Measurements from ENCODE around the gene BCL7A.

The BCL7A gene

DNA sequence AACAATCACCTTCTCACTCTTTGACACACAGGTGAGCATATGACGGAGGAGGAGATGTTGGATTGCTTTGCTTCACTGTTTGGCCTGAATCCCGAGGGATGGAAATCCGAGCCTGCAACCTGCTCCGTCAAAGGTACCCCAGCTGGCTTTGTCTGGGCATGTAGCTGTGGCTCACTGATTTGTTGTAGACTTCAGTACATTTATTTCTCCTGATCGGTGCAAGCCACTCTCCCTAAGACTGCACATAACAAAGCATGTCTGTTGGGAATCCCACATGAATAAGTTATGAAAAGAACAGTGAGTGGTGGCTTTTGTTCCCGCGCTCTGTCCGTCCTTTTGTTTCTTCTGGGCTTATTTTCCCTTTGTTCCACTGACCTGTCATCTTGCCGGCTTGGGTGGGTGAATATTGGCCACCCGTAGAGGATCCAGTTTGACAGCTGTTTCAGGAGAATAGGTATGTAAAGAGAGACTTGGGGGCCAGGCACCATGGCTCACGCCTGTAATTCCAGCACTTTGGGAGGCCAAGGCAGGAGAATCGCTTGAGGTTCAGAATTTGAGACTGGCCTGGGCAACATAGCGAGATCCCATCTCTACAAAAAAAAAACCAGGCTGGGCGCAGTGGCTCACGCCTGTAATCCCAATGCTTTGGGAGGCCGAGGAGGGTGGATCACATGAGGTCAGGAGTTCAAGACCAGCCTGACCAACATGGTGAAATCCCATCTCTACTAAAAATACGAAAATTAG lies 20.0 kb upstream of the BCL7A start:
- peak; percentile 96 for DNase-seq (ENCODE audit: low spot score)

DNA sequence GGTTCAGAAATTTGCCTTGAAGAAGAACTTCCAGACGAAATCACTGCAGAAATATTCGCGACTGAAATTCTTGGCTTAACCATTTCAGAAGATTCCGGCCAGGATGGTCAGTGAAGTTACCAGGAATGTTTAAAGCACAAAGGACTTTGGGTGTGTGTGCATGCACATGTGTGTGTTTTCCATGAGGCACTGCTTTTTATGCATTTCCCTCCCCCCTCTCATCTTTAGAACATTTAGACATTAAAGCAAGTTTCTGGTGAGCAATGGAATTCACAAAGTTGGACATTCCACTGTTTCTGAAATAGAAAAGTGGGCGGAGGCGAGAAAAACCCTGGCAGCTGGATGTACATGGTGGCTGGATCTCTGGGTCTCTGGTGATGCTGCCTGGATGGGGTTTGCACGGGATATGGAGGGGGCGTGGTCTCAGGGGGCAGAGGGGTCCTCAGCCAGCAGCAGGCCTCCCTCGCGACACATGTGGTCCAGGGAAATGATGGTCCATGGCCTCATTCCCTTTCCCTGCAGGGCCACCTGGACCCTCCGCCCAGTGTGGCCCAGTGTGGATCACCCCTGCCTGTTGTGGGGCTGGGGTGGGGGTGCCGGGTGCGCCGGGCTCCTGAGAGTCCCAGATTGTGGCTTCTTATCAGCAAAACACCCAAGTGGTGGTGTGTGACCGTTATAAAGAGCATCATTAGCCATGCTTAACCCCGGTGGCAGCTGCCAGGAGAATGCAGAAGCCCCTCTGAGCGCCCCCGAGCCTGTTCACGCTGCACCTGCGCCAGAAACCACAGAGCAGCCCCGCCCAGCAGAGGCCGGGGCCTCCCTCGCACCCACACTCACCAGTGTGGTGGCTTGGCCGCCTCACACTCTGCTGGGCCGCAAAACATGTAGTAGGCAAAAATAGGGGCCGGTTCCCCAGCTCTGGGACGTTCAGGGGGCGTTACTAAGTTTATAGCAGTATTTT lies 17.8 kb upstream of the BCL7A start:
- DNase-seq (ENCODE audit: low spot score): no peak

DNA sequence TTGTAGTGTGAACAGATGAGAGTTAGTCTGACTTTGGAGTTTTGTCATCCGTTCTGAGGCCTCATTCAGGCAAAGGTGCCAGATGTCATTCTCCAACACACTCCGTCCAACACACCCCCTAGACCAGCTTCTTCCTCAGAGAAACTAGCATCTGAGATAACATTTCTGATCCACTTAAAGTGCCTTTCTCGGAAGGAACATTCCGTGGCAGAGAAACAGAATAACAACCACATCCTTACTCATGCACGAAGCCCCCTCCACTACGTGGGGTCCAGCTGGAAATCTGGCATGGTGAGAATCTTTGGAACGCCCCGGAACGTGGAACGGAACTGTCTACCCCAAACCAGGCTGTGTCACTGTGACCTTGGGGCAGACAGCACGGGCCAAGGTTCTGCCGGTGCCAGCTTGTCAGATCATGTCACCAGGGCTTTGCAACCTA lies 17.0 kb upstream of the BCL7A start:
- no peak for DNase-seq (ENCODE audit: low spot score)

DNA sequence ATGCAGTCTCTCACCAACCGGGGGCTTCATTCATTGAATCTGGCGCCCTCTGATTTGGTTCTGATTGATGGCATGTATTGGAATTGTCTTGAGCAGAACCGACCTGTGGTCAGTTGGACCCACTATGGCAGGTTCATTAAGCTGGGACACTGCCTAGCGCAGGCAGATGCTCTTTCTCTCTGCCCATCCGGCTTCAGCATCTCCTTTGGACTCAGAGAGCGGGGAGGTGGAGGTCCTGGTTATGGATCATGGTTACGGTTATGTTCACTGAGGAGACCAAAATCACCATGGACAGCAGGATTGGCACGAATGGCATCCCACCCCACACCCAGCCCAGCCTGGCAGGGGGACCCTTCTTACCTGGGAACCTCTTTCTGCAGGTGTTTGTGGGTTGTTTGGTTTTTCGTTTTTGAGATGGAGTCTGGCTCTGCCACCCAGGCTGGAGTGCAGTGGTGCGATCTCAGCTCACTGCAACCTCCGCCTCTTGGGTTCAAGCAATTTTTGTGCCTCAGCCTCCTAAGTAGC lies 16.4 kb upstream of the BCL7A start:
- DNase-seq (ENCODE audit: low spot score): no peak

DNA sequence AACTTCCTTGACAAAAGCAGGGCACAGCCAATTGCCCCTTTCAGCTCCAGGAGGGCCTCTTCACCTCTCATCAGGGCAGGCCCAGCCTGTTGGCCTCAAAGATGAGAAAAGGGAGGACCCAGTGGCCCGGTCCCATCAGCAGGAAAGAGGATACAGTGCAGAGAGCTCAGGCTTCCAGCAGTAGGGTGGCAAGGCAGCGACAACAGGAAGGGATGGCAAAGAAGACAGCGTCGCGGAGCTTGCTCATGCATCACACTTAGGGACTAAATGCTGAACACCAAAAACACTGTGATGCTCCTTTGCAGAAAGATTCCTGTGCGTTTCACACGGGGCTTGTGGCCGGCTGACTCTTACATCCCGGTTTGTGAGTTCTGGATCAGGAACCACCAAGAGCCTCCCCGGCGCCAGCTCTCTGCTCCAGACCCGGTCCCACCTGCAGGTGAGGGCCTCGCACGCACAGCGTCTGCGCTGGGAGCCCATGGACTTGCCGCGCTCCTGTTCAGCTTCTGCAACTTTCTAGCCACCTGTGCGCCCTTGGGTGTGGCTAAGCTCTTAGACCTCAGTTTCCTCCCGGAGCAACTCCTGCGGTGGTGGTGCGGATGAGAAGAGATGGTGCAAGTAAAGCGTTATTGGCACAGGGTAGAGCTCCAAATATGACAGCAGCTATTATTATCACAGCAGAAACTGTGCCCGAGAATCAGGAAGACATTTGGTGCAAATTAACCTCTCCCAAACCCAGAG lies 15.3 kb upstream of the BCL7A start:
- no peak for DNase-seq (ENCODE audit: low spot score)

DNA sequence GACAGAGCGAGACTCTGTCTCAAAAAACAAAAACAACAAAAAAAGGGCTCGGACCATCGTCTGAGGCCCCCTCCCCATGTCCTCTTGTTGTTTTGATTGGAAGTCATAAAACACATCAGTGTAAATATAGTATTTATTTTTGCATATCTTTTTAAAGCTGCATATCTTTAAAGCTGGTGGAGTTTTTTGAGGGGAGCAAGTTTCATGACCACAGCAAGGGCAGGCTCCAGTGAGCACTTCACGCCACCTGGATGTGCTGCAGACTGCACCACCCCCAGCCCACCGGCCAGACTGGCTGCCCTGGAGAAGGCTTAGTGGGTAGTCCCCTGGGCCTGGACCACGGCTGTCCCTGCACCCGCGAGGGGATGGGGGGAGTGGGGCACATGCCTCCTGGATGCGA lies 11.9 kb upstream of the BCL7A start:
- DNase-seq (ENCODE audit: low spot score): no peak

DNA sequence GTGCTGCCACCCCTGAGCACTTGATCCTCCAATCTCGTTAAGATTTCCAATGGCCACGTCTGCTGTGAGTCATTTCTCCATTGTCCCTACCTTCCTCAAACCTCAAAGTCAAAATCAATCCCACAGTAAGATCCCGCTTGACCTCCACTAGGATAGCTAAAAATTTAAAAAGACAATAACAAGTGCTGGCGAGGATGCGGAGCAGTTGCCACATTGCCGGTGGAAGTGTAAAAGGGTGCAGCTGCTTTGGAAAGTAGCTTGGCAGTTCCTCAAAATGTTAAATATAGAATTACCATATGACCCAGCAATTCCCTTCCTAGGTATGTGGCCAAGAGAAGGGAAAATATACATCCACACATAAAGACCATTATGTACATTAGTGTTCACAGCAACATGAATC lies 9.5 kb upstream of the BCL7A start:
- DNase-seq (ENCODE audit: low spot score): no peak

DNA sequence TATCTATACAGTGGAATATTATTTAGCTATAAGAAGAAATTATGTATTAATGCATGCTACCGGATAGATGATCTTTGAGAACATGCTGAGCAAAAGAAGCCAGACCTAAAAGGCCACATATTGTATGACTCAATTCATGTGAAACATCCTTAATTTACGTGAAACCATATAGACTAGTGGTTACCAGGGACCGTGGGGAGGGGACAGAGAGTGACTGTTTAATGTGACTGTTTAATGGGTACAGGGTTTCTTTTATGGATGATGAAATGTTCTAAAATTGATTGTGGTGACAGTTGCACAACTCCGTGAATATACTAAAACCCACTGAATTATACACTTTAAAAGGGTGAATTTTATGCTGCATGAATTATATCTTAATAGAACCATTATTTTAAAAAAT lies 8.5 kb upstream of the BCL7A start:
- no peak for DNase-seq (ENCODE audit: low spot score)

DNA sequence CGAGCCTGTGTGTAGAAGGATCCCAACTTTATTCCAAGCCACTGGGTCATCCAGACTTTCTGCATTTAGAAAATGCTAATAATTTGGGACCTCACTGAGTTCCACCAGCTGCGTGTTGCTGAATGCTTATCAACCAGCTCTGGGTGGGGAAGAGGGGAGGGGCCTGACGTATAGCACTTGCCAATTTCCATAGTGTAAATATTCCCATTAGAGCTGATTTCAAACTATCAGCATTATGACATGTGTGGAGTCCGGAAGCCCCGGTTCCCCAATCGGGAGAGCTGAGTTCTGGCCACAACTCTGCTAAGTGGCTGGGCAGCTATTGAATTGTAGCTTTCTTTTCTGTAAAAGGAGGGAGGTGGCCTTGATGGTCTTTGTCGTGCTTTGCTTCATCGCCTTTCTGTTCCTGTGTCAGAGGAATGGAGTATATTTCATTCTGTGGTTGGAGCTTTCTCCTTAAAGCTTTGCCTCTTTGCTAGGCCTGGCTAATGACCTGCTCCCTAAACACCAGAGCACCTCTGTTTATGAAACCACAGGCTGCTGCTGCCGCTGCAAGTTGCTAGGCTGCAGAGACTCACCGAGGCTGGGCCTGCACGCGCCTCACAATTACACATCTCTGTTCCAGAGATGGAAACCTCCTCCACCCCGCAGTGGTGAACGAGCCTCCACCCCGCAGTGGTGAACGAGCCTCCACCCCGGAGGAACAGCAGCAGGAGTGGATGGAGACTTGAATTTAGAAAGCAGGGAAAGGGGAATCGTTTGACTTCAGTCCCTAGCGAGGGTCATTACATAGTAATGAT lies 7.7 kb upstream of the BCL7A start:
- no peak for DNase-seq (ENCODE audit: low spot score)

DNA sequence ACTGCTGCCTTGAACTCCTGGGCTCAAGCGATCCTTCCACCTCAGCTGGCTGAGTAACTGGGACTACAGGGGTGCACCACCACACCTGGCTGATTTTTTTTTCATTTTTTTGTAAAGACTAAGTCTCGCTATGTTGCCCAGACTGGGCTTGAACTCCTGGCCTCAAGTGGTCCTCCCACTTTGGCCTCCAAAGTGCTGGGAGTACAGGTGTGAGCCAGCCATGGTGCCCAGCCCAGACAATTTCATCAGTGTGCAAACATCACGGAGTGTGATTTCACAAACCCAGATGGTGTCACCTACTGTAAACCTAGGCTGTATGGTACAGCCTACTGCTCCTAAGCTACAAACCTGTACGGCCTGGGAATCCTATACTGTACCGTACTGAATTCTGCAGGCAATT lies 6.9 kb upstream of the BCL7A start:
- DNase-seq (ENCODE audit: low spot score): no peak

DNA sequence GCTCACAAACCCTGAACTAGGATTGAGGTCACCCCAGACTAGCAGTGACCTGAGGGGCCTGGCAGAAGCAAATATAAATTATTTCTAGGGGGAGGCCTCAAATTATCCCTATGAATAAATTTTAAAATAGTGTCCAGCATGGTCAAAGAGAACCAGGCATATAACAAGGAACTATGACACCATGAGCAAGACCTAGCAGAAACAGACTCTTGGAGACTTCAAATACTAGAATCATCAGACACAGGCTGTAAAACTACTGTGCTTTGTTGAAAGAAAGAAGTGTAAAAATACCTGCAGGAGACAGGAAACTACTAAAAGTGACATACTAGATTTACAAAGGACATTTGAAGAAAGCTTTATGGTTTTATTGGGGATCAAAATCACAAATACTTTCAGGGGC lies 3.2 kb upstream of the BCL7A start:
- no peak for DNase-seq (ENCODE audit: low spot score)

DNA sequence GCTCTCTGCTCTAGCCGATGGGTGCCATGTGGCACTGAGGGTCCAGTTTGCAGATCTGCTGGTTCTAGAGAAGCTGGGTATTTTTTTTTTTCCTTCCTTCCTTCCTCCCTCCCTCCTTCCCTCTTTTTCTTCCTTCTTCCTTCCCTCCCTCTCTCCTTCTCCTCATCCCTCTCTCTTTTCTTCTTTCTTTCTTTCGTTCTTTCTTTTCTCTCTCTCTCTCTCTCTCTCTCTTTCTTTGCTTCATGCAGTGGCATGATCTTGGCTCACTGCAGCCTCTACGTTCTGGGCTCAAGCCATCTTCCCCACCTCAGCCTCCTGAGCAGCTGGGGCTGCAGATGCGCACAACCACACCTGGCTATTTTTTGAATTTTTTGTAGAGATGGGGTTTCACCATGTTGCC lies 2.7 kb upstream of the BCL7A start:
- no peak for DNase-seq (ENCODE audit: low spot score)

DNA sequence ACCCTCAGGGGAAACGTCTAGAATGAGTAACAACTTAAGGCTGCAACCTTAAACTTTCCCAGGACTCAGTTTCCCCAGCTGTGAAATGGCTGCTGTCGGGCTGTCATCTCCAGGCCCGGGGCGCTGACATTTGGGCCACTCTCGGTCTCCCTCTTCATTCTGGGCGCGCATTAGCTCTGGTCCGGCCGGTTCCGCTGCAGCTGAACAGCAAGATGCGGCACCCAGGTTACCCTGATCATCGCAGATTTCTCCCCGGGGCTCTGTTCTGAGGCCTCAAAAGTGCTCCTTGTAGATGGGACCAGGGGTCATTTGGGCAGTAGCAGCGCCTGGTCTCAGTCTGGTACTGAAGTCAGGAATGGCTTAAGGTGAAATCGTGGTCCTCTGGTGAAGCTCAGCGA lies 890 bp upstream of the BCL7A start:
- no peak for DNase-seq (ENCODE audit: low spot score)

DNA sequence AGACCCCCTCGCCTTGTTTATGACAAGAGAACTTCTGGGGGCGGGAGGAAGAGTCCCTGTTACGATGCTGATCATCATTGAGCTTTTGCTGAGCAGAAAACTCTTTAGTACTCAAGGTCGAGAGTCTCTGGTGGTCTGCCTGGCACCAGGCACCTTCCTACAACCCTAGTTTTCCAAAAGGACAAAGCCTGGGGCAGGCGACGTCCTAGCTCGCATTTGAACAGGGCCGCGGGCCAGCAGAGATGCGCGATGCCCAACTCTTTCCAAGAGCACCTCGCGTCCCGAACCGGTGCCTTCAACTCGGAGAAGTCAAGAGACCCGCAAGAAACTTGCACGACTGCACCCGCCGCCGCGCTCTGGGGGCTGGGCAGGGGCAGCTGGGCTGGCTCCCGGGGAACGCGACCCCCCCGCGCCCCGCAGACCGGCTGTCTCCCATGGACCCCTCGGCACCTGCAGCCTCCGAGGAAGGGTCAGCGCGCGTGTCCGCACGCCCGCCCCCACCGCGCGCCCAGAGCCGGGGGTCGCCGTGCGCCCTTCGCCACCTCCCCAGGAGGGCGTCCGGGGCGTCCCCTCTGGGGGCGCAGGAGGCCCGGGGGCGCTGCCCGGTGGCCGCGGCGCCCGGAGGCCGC lies 377 bp upstream of the BCL7A start:
- peak; percentile 3 for DNase-seq (ENCODE audit: low spot score)

DNA sequence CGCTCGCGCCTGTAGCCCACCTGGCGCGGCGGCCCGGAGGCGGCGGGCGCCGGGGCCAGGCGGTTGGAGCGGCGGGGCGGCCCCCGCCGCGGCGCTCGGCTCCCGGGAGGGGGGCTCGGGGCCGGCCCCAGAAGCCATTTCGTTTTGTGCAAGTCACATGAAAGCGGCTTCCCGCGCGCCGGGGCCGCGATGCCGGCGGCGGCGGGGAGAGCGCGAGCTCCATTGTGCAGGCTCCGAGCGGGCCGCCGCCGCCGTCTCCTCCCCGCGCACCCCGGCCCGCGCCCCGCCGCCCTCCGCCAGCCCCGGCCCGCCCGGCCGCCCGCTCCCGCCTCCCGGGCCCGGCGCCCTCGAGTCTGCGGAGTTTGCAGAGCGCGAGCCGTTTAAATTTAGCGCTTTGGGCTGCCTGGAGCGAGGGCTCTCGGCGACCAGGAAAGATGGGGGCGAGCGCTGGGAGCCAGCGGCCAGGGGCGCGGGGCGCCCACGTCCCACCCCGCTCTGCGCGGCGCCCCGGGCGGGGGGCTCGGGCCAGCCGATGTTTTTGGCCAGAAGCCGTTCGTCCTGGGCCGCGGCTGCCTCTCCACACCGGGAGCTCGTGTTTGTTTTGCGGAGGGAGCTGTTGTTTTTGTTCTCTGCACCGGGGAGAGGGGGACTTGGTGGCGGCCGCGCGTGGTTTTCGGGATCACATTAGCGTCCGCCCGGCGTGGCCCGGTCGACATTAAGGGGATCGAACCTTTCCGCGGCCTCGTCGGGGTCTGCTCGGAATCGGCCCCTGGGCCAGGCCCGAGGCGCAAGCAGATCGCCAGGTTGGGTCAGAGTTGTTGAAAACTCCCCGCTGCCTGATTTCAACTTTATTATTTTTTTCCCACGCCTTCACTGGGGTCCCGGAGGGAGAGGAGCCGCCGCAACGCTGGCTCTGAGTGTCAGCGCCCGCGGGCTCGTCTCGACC lies 982 bp downstream of the BCL7A start:
- peak; percentile 4 for DNase-seq (ENCODE audit: low spot score)

DNA sequence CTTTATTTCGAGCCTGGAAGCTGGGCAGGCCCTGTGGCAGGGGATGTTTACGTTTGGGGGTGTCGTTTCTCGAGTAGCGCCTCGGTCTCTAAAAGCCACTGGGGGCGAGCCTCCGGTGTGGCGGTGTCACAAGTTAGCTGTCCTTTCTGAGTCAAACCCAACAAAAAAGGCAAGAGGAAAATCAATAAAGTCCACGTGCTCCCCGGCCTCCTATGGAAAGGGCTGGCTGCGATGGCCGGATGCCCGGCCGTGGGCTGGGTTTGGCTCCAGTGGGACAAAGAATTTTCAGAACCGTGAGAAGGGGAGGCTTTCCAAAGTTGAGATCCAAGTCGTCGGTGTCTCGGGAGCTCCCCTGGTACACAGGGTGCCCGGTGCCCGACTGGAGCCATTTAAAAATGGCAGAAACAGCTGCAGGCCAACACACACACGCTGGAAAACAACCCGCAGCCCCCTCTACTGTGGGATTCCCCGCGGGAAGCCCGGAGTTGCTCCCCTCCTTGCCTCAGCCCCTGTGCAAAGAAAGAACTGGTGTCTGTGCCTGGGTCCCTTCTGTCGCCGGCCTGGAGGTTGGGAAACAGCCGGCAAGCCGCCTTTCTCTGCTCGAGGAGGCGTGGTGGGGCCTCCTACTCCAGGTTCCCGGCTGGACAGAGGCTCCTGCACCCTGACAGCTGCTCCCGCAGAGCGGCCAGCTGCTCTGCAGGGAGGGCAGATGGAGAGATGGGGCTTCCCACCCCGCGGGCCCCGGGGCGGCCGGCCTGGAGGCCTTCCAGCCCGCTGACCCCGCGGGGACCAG lies 1.9 kb downstream of the BCL7A start:
- DNase-seq (ENCODE audit: low spot score): peak; percentile 78

DNA sequence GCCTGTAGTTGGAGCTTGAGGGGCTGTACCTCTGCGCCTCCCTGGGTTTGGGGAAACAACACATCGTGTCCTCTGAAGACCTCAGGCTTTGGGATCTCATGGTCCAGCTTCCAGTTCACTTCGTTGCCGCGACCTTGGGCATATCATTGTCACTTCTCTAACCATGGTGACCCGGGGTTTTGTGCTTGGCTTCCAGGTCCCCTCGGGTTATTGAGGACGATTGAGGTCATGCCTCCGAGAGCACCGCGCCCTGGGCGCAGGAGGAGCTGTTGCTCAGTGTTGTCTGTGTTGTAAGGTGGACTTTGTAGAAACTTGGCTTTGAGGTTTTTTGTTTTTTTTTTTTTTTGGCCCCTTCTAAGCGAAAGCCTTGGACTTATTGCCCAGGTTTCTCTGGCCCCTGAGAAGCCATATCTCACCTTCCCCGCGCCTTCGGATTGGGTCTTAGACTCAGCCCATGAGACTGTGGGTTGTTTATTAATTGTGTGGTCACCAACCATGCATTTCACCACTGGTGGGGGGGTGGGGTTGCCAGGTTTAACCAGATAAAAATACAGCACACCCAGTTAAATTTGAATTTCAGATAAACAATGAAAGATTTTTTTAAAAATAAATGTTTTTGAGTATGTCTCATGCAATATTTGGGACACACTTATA lies 2.6 kb downstream of the BCL7A start:
- peak; percentile 5 for DNase-seq (ENCODE audit: low spot score)

DNA sequence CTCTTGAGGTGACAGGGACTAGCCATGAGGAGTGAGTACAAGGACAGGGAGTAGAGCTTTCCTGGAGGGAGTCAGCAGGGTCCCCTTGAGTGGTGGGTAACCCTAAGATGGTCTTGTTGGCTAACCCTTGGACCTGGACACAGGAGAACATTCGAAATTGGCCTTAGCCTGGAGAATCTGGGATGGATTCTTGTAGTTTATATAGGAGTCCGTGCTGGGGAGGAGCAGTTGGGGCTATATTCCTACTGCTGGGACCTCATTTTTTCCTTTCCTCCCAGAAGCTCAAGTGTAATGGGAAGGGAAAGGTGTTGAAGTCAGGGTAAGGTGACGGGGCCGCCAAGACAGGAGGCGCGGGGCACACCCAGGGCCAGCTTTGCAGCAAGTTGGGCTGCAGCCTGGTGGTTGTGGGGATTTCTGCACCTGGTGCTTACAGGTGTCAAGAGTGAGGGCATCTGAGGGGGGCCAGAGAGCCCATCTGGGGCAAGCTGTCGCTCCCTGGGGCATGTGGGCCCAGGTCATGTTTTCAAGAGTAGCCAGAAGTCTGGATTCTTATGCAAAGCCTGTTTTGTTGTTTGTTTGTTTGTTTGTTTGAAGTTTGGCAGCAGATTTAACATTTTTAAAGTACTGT lies 5.1 kb downstream of the BCL7A start:
- no peak for DNase-seq (ENCODE audit: low spot score)

Measured in pons (tissue), 1 donor.